Activated CD8-positive, alpha-beta memory T cell treated with anti-CD3 and anti-CD28 coated beads, Interleukin-2, amount 50 U/mL, for 4 hours (primary cell): ENCODE results near the gene ARFIP1.

Experiments
- DNase-seq: peaks from one replicate; pipeline ENCODE4 v3.0.0-alpha.2; 2020

Gene ARFIP1

DNA sequence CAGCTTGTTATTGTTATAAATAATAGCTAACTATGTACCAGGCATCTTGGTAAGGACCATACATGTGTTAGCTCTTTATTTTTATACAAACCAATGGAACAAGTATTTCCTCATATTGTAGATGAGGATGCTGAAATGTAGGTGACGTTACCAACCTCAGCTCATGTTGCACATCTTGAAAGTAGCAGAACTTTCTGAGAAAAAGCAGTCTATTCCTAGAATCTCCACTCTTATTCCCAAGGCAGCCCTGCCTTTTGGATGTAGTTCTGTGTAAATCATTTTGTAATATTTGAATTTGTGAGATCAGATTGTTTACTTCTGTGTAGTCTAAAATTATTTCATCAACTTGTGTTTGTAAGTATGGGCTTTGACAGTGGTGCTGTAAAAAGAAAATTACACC lies 161.7 kb downstream of the ARFIP1 start:
- no peak for DNase-seq

DNA sequence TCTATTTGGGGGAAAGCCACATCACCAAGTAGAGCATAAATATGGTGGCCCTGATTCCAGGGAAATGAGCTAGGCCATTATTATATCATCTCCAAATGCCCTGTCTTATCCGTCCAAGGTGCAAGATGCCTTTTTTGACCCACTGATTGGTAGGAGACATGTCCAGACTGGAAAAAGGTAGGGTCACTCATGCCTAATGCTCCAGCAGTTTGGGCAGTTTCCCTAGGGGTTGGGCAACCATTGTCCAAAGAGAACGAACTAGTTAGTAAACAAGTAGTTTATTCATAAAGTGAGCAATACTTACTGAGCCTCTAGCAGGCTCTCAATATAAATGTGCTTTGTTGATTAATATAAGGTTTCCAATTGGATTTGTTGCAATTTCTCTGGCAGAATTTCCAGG lies 162.6 kb downstream of the ARFIP1 start:
- DNase-seq, result no peak

DNA sequence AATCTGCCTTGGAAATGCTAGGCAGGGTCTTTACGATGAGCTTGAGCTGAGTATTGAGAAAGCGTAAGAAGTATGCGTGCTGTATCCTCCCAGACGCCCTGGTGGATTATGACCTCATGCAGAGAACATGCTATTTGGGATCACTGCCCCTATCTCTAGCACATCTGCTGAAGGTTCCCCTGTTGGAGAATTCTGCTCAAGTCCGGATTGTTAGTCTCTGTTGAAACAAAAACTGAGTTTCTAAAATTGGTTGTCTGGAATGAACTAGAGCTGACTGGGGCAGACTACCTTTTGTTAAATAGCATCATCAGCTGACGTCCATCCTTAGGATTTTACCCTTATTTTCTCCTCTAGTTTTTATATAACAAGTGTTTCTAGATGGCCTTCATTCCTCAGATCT lies 163.9 kb downstream of the ARFIP1 start:
- no peak for DNase-seq

DNA sequence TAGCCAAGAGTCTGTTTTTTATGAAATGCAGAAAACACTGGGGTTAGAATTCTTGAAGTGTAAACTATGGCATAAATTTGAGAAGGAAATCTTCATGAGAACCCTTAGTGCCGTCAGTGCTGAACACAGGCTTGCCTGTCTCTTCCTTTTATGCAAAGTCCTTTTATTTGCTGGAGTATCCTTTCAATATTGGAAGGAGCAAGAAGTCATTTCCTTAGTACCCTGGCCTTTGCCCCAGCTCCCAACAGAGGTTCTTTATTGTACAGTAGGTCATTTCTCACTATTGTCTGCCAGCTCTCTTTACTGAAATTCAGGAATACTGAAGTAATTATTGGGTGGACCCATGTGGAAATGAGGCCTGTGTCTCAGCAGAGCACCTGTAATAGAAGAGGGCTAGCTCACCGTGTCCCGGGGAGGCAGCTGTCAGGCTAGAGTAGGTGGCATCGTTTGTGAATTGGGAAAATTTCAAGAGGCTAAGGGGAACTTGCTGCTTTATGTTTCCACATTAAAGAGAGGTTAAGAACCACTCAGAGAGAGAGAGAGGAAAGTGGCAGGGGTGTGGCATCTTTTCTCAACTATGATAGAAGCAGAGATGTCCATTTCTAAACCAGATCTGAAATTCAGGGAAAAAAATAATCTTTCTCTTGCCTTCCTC lies 165.0 kb downstream of the ARFIP1 start:
- no peak for DNase-seq

DNA sequence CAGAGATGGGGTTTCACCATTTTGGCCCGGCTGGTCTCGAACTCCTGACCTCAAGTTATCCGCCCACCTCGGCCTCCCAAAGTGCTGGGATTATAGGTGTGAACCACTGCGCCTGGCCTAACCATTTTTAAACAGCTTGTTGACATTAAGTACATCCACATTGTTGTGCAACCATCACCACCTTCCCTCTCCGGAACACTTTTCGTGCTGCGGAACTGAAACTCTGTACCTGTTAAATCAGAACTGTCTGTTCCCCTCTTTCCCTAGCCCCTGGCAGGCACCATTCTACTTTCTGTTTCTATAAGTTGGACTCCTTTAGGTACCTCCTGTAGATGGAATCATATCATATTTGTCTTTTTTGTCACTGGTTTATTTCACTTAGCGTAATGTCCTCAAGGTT lies 165.9 kb downstream of the ARFIP1 start:
- no peak for DNase-seq

DNA sequence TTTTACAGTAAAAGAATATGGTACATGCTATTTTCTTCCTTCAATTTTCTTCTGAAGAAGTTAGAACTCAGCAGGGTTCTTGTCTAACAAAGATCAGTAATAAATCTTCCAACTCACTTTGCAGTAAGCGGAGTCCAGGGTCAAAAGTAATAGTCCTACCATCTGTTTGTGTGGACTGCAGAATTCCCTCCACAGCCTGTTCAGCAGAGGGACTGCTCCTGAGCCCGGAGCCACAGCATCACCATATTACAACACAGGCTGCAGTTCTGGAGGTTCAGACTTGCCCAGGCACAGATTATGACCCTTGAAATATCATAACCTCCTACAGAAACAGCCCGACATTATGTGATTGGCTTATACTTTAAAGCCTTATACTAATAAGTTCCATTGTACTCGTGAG lies 166.7 kb downstream of the ARFIP1 start:
- DNase-seq, result no peak

DNA sequence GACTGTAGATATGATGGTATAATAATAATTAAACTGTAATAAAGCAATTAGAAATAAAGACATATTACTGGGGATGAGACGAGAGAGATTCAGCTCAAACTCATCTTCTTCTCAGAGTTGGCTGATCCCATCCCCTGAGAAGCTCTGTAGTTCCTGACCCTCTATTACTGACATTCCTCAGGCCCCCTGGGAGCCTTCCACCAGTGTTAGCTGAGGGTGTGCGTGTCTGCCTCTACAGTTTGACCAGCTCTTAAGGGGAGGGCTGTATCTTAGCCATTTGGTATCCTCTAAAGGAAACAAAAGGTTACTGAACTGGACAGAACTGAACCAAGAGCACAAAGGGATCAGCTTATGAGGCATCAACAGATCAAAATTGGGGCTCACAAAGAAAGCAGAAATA lies 167.6 kb downstream of the ARFIP1 start:
- DNase-seq, result no peak

DNA sequence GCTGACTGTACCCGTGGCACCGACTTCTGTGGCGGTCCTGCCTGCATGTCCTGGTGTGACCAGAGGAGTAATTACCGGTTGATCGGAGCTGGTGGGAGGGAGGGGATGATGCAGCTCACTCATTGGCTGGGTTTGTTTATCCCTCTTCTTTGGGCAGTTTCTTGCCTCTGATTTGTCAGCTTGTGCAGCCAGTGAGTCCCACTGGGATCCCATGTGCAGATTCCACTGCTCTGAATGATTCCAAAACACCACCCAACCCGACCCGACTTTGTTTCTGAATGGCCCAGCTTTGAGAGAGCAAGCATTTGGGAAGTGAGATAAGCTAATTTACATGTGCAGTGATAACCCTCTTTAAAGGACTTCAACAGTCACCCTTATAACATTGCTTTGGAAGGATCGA lies 170.2 kb downstream of the ARFIP1 start:
- no peak for DNase-seq

DNA sequence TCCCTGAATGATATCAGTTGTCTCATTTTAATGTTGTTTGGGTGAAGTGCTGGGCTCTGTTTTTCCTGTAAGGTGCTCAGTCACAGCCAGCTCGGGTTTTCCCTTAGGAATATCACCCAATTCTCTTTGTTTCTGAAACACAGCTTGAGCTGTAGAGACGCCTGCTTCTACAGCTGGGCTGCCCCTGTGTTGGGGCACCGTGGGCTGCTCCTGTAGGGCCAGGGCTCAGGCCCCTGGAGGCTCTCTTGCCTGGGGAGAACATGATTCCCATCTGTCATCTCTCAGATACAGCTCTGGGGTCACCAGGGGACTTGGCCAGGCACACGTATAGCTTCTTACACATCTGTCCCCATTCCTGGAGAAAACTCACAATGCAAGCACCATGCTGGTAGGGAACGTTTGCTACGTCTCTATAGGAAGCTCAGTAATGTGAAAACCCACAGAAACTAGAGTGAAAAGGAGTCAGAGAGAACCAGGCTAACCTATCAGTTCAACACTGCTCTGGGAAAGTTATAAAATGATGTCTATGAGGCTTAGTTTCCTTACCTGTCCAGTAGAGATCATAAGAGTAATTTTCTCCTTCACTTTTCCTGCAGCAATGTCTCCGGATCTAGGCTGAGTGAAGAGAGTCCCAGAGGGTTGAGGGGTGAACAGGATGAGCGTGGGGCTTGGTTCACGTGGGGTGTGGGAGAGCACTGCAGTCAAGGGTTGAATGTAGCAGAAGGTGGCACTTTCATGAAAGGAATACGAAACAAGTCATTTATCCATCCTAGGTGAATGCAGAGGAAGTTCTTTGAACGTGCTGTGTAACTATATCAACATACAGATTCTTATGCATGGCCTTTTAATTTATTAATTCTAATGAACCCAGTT lies 170.9 kb downstream of the ARFIP1 start:
- DNase-seq, result no peak

DNA sequence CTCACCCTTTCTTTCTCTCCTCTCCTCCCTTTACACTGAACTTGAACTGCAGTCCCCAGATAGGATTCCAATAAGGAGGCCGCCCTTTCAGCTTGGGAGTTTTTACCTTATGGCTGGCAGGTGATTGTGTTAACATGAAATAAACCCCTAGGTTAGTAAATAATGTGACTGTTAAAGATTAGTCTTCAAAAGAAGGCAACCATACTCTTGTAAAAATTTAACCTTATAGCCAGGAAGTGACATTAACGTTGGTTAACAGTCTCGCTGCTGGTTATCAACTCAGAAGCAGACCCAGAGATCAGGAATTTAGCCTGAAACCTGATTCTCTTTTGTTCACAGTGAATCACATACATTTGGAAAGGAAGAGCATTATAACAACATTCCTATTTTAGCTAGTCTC lies 171.6 kb downstream of the ARFIP1 start:
- DNase-seq, result no peak

DNA sequence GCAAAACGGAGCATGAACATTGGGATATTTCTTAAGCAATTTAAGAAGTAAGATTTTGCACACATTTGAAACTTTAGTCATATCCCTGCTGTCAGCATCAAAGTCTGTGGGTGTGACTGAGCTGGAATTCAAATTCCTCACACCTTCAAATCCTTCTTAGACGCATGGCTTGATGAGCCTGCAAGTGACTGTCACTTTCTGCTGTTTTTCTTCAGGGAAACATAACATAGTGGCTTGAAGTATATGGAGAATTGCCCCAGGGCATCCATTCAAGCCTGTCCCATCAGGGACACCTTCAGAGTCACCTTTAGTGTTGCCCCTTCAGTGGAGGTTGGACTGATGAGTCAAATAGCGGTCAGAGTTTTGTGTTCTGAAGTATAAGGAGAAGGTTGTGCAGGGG lies 173.8 kb downstream of the ARFIP1 start:
- DNase-seq, result no peak

DNA sequence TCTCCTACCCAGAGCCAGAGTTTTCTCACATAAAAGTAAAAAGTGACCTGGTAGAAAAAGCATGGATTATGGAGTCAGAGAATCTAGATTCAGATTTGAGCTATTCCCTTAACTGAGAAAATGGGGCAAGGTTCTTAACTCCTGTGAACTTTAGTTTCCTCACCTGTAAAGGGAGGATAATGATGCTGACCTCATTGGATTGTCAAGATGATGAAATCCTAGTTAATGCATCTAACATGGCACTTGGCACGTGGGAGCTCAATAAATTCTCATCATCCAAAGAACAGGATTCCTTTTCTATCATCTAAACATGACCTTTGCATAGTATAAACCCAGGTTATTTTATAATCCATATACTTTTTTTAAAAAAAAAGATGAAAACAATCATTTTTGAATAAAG lies 175.0 kb downstream of the ARFIP1 start:
- no peak for DNase-seq

DNA sequence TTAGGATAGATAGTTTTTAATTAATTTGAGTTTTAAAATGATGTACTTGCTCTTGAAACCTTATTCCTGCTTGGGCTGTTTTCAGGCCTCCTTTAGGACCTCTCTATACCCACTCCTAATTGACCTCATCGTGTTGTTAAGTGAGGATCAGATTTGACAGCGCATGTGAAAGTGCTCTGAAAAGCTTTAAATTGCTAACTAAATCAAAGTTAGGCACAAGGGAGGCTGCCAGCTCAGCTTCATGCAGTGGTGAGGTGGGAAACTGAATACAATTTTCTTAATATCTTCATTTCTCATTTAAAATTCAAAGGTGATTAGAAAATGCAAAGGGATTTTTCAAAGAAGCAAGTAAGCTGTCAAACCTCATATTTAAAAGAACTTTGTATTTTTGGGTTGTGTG lies 176.4 kb downstream of the ARFIP1 start:
- no peak for DNase-seq

DNA sequence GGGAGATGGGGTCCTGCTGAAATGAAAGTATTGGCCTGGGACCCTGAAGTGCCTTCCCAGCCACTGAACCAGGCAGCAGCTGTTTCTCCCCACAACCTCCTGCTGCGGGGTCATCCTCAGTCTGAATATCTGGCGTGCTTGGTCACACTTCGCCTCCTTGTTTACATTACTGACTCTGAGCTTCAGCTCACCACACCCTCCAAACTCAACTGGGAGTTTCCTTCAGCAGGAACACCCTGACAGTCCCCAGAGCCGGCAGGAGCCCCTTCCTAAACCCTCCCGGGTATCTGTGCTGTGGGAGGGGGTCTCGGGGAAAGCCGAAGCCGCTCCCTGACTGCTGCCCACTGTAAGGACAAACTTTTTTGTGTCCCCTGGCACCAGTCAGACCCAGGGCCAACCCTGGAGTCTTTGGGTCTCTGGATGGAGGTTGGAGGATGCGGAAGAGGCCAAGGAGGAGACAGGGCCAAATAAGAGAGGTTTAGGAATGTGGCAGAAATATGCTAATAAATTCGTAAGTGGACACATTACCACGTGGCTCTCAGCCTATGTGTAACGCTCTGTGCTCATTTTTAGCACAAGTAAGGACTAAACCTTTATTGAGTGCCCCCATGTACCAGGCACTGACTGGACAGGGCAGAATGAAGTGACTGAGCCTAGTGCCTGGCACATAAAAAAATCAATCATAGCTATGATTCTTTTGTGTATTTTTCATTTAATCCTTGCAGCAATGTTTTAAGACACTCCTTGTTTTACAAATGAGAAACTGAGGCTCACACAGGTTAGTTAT lies 177.1 kb downstream of the ARFIP1 start:
- no peak for DNase-seq

DNA sequence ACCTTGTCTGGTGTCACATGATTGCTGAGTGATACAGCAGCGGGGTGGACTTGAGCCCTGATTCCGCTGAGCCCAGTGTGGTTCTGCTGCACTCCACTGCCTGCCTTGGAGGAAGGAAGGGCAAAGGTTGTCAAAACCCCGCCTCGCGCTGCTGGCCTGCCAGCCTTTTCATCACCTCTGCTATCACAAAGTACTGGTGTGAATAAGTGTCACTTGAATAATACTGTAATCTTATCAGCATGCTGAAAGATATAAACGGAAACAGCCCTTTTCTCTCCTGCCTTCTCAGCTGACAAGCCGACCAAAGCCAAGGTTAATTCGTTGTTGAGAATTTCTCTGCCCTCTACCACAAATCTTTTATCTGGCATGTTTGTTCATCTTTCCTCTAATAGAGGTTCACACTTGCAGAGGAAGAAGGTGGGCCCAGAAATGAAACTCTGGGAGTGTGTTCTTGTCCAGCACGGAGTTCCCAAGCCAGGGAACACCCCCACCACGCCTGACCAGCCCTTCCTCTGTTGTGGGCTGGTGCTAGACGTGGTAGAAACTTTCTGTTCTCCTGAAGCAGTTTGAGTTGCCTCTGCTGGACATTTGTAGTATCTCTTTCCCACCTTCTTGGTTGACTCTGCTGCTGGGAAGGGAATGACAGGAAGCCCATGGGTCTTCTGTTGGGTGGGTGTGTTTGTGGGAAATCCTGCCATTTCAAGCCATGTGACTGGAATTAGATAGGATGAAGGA lies 177.8 kb downstream of the ARFIP1 start:
- DNase-seq, result no peak

DNA sequence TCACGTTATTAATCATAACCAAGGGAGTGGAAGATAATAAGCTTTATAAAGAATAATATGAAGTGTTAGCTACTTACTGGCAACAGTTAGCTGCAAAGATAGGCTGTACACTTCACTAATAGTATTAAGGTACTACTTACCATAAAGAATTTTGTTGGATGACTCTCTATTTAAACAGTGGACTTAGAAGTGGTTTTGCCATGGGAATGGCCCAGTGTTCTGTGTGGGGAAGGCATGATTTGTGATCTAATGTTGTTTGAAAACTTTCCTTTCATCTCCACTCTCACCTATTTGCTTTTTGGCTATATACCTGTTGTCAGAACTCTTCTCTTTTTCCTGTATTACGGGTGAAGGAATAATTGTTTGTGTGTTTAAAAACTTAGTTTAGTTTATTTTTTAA lies 179.3 kb downstream of the ARFIP1 start:
- DNase-seq, result no peak

DNA sequence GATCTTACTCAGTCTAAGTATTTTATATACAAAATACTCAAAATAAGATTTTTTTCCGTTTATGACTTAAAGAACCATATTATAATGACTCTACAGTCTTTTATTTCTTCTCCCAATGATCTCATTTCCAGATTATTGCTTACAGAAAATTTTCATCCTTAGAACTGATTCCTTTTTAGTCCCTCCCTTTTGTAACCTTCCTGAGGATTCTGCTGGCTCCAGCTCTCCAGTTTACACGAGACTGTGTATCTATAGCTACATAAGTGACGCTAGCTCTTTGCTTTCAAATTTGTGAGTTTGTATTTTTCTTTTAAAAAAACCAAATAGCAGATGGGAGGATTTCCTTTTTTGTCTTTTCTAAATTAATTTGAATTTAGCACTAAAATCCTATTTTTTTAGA lies 180.3 kb downstream of the ARFIP1 start:
- DNase-seq, result no peak

DNA sequence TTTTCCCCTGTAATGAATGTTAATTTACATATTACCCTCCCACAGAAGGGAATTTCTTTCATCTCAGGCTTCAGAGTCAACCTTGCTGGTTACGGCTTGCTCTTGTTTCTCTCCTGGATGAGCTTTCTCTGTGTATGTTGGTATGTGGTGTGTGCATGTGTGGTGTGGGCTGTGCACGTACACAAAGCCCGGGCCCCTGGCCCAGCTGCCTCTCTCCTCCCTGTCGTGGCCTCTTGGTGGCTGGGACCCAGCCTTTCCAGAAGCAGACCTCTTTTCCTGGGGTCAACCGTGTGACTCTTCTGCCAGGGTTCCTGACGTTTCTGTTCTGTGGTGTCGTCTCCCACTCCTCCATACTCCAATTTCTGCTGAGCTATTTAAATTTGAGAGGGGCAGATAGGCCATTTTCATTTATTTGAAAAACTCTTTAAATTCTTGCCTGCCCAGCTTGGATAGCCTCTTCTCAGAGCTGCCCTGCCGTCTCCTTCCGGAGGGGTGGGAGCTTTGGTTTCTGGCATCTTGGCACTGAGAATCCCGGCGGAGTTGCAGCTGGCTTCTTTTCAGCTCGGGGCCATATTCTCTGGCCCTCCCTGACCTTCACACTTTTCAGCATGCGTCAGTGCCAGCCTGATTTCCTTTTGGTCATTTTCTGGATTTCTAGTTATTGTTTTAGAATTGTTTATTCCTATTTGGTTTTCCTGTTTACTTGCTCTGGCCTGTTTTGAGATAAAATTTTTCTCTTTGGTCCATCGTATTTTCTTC lies 181.4 kb downstream of the ARFIP1 start:
- no peak for DNase-seq

DNA sequence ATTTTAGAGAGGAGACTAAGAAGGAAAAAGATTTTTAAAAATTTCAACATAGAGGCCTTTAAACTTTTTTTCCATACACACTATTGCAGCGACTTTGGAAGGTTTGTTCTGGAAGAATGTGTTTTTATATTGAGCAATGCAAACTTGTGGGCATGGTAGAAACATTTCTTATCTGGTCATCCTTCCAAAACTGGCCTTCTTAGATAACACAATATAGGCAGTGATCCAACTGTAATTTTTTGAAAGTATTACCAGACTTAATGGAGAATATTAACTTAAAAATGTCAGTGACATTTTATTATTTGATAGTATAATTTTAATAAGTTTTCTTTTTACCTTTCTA lies 182.0 kb downstream of the ARFIP1 start:
- no peak for DNase-seq
